AG04449 (cell line): ENCODE measurements around the gene KRT33A.

Source experiments
- CTCF ChIA-PET: fragments of 350-600 bp; formaldehyde crosslinking; extraction: SDS; loops from one replicate; lab custom pipeline; 2021; ENCODE audit warnings: antibody characterized with exemption; lab: Yijun Ruan, JAX
- POLR2A ChIA-PET: fragments of 400-600, 350-600 bp; formaldehyde crosslinking; extraction: SDS; loops from one replicate; lab custom pipeline; 2020; ENCODE audit warnings: antibody characterized with exemption, inconsistent platforms; lab: Yijun Ruan, JAX
- DNase-seq: peaks from one replicate; pipeline ENCODE4 v3.0.0-alpha.2; 2010; ENCODE audit warnings: low read depth, low spot score
- H3K4me3 ChIP-seq: 2 replicates; pipeline ENCODE4 v1.5.1; 2011; ENCODE audit warnings: low read depth, mild to moderate bottlenecking, control low read depth, low read length
- CTCF ChIP-seq: IDR thresholded peaks from one replicate; pipeline ENCODE4 v1.5.1; 2011; ENCODE audit warnings: mild to moderate bottlenecking, moderate library complexity, low read length, control low read depth, inconsistent platforms; ENCODE audit not compliant: insufficient read depth; ENCODE audit errors: missing control alignments

The KRT33A gene

GRCh38 chr17:41367426-41368075 is 16.9 kb upstream of the KRT33A start:
- TF ChIP-seq CTCF, result no peak
- CTCF ChIA-PET, result interaction anchor here (0.7 to 1.9 kb wide), 7 partner anchors 11 to 512 kb away, joined by 3 to 10 read pairs (median 4); no protein-coding TSS in a partner anchor
- POLR2A ChIA-PET, result interaction anchor here (1.2 to 1.3 kb wide), 2 partner anchors 10 to 37 kb away, joined by 6 to 9 read pairs; no protein-coding TSS in a partner anchor
- H3K4me3 ChIP-seq, result no peak overlapping the region
- no peak for DNase-seq

- no peak for TF ChIP-seq CTCF
- ChIA-PET CTCF (no interaction called here), POLR2A (no interaction called here)
- H3K4me3 ChIP-seq, result no peak overlapping the region
- no peak for DNase-seq
Measured at GRCh38 chr17:41366070-41366469, 15.4 kb upstream of the KRT33A start.

- POLR2A ChIA-PET, result no interaction called here
- H3K4me3 ChIP-seq, result no peak overlapping the region
- TF ChIP-seq CTCF, result no peak
- DNase-seq, result no peak
- CTCF ChIA-PET, result no interaction called here
Measured at GRCh38 chr17:41363881-41364280, 13.3 kb upstream of the KRT33A start.

- CTCF ChIA-PET, result interaction anchor here (0.9 to 1.0 kb wide), 2 partner anchors 109 to 287 kb away, joined by 3 read pairs; no protein-coding TSS in a partner anchor
- H3K4me3 ChIP-seq, result no peak overlapping the region
- DNase-seq, result no peak
- POLR2A ChIA-PET, result interaction anchor here (0.7 kb wide), 1 partner anchor 11 kb away, joined by 3 read pairs; no protein-coding TSS in a partner anchor
- no peak for TF ChIP-seq CTCF
Measured at GRCh38 chr17:41360296-41360995, 9.8 kb upstream of the KRT33A start.

GRCh38 chr17:41354536-41354935 is 3.9 kb upstream of the KRT33A start:
- no peak for DNase-seq

More at GRCh38 chr17:41354536-41354935, 3.9 kb upstream of the KRT33A start:
- H3K4me3 ChIP-seq, result no peak overlapping the region
- POLR2A ChIA-PET, result no interaction called here
- CTCF ChIA-PET, result interaction anchor here (1.1 to 1.3 kb wide), 2 partner anchors 12 to 308 kb away, joined by 3 to 4 read pairs; no protein-coding TSS in a partner anchor
- TF ChIP-seq CTCF, result no peak
